Adrenal gland (tissue), 12 donors: ENCODE measurements around the gene SGMS1. TPM values are rescaled to one million over a fixed set of nuclear protein-coding genes. Genes with fewer than 3 reads are reported as not detected.

Experiments used
- DNase-seq, 7 donors: peaks; one replicate each; pipeline ENCODE4 v3.0.0-alpha.2; 2019 to 2020
- H3K27ac ChIP-seq, 5 donors: fragments of 200-600 bp; sonication (generic) in 4 of 5; 1 replicate in 3 of 5; 2 replicates in 2 of 5; pipeline versions ENCODE4 v1.5.1 to v1.8.0; 2016 to 2020; ENCODE audit warnings: mild to moderate bottlenecking in 1 of 5
- H3K27me3 ChIP-seq: fragments of 200-600 bp; 2 replicates; pipeline ENCODE4 v1.8.0; 2021
- H3K36me3 ChIP-seq, 2 donors: fragments of 200-600 bp; replicated peaks in 1 of 2; 1 replicate in 1 of 2; 2 replicates in 1 of 2; pipeline versions ENCODE4 v1.5.1 to v1.8.0; 2018 to 2022
- H3K4me1 ChIP-seq, 2 donors: fragments of 200-600 bp; replicated peaks in 1 of 2; 1 replicate in 1 of 2; 2 replicates in 1 of 2; pipeline versions ENCODE4 v1.5.1 to v1.8.0; 2018 to 2021
- H3K4me3 ChIP-seq, 4 donors: fragments of 200-600 bp; sonication (generic) in 3 of 4; one replicate each; pipeline ENCODE4 v1.5.1; 2016 to 2018
- H3K9me3 ChIP-seq, 3 donors: fragments of 200-600 bp; sonication (generic) in 1 of 3; replicated peaks in 1 of 3; 1 replicate in 2 of 3; 2 replicates in 1 of 3; pipeline versions ENCODE4 v1.5.1 to v1.8.0; 2016 to 2021
- POLR2A ChIP-seq, 2 donors: fragments of 450-650 bp; IDR thresholded peaks; one replicate each; pipeline ENCODE4 v1.6.1; 2017; ENCODE audit warnings: antibody characterized with exemption in 2 of 2, mild to moderate bottlenecking in 2 of 2, moderate library complexity in 1 of 2
- WGBS, 4 donors: extraction: QIAGEN DNeasy Blood & Tissue Kit in 2 of 4; methylation state at CpG; one replicate each; pipeline versions ENCODE4 v1.1.5 to v1.1.7; 2013 to 2017; 5-methylcytosine and 5-hydroxymethylcytosine counted together
- intact Hi-C, 2 donors: fragments of 100-400 bp; cut with DNase I; formaldehyde crosslinking; loops; one replicate each; pipeline versions ENCODE4 v1.14.1 to v1.15.0; 2022 to 2023
- polyA plus RNA-seq, 3 donors: library from polyadenylated mRNA; stranded (reverse); fragments of 200-250 nt in 2 of 3; fragments of 350-450 nt in 1 of 3; fragmentation: Illumina TruSeq in 1 of 3; extraction: RNeasy Lipid Tissue Mini Kit (QIAGEN cat#74804) in 1 of 3; gene quantifications; one replicate each; pipeline ENCODE4 v1.2.3, GENCODE V29; 2013 to 2014
- total RNA-seq, 9 donors: library from RNA; depleted of rRNA in 4 of 9; stranded (reverse); fragments of >200 nt in 4 of 9; fragments of 120-200 nt in 1 of 9; fragmentation: NEBNext Ultra II Directional in 1 of 9; extraction: Animal tissue kit (Norgen Biotek cat#: 25700) in 1 of 9; gene quantifications; one replicate each; pipeline versions ENCODE4 v1.1.0 to v1.2.4, GENCODE V29; 2013 to 2023
- TF ChIP-seq, protein P1 (sequence below), 6 experiments: fragments of 450-650 bp in 4 of 6; fragments of 200-600 bp in 2 of 6; sonication (generic) in 1 of 6; IDR thresholded peaks; 1 replicate in 5 of 6; 2 replicates in 1 of 6; pipeline versions ENCODE4 v1.5.1 to v1.8.0; 2016 to 2021; ENCODE audit warnings: antibody characterized with exemption in 6 of 6, mild to moderate bottlenecking in 2 of 6, moderate library complexity in 1 of 6
- donor health status: healthy with polysubstance abuse.
- donor health status: Bipolar disorder and iron deficiency.
- donor health status: DM: yes; HTN: yes; CAD: no.
- donor health status: DM: no; HTN: no; CAD: no.
- donor health status: DM: no; HTN: no; CAD: no.
- donor health status: DM: yes; HTN: yes; CAD: no.

The SGMS1 gene
- total and polyA plus RNA-seq, 12 donors = 9.1 to 152 (median 62.2) TPM

- DNase-seq = no peak
- Histone ChIP-seq H3K27ac (no peak overlapping the region), H3K36me3 (no peaks in the 10 kb centered on the region), H3K4me1 (peaks cover 15 to 59% of the 10 kb centered on the region in 2 donors), H3K4me3 (no peak overlapping the region), H3K9me3 (no peaks in the 10 kb centered on the region), H3K27me3 (no peaks in the 10 kb centered on the region)
- intact Hi-C loops = no loop called here
- no peak for TF ChIP-seq POLR2A (IDR thresholded peaks at IDR 0.05)
- TF ChIP-seq, protein P1, sequence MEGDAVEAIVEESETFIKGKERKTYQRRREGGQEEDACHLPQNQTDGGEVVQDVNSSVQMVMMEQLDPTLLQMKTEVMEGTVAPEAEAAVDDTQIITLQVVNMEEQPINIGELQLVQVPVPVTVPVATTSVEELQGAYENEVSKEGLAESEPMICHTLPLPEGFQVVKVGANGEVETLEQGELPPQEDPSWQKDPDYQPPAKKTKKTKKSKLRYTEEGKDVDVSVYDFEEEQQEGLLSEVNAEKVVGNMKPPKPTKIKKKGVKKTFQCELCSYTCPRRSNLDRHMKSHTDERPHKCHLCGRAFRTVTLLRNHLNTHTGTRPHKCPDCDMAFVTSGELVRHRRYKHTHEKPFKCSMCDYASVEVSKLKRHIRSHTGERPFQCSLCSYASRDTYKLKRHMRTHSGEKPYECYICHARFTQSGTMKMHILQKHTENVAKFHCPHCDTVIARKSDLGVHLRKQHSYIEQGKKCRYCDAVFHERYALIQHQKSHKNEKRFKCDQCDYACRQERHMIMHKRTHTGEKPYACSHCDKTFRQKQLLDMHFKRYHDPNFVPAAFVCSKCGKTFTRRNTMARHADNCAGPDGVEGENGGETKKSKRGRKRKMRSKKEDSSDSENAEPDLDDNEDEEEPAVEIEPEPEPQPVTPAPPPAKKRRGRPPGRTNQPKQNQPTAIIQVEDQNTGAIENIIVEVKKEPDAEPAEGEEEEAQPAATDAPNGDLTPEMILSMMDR (IDR thresholded peaks at IDR 0.05) = no peak
Observed at GRCh38 chr10:50384238-50384637, 239.5 kb downstream of the SGMS1 start.

DNA sequence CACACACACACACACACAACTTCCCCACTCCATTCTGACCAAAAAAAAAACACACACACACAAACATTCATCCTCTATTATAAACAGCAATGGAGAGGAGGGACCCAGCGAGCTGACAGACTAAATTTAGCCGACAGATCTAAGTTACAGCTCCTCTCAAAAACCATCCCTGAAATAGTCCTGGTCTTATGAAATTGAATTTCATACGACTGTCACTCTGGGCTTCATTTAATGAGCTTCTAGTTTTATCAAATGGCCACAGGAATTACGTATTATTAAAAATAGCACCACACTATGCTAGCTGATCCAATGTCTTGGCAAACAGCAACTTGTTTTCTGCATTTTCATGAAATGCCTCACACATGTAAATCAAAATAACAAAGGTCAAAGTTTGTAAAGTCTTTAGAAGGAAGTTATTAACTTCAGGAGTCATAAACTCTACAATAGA lies 241.2 kb downstream of the SGMS1 start:
- H3K9me3 ChIP-seq = no peaks in the 10 kb centered on the region
- no peaks in the 10 kb centered on the region for H3K27me3 ChIP-seq
- no peak for DNase-seq
- no peaks in the 10 kb centered on the region for H3K36me3 ChIP-seq
- peak overlapping the region in 1 of 5 donors; percentile 24 for H3K27ac ChIP-seq
- H3K4me1 ChIP-seq = peaks cover 15 to 60% of the 10 kb centered on the region in 2 donors
- WGBS, 4 donors = 35 to 49% (median 37%) methylated on average over 4 of the region's 4 CpGs
- intact Hi-C loops = no loop called here
- TF ChIP-seq, protein P1 (IDR thresholded peaks at IDR 0.05) = no peak
- H3K4me3 ChIP-seq = no peak overlapping the region

DNA sequence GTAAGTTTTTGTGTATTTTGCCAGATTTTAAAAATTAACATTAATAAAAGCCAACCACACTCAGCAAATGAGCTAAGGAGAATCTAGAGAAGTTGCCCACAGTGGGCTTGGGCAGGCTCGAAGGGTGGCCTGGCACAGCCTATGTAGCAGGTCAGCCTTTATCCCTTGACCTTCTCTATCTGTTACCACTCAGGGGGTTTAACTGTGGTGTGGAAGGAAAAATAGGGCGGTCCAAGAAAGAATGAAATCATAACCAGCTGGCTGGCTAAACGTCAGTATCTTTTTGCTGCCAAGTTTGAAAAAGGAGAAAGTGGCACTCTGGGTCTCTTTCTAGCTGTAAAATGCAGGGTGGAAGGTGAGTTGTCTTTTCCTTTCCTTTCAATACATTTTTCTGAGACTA lies 242.1 kb downstream of the SGMS1 start:
- no peaks in the 10 kb centered on the region for H3K27me3 ChIP-seq
- no peaks in the 10 kb centered on the region for H3K36me3 ChIP-seq
- peak in 2 of 7 donors; percentile 21 to 28 for DNase-seq
- 40 to 60% (median 47%) methylated on average over 3 of the region's 3 CpGs for WGBS, 4 donors
- H3K4me3 ChIP-seq = no peak overlapping the region
- peak overlapping the region in 3 of 5 donors; percentile 17 to 51 (median 35) for H3K27ac ChIP-seq
- intact Hi-C loops = no loop called here
- TF ChIP-seq POLR2A (IDR thresholded peaks at IDR 0.05) = peak in 1 of 2 donors; percentile 21
- TF ChIP-seq, protein P1 (IDR thresholded peaks at IDR 0.05) = no peak
- H3K4me1 ChIP-seq = peaks cover 15 to 55% of the 10 kb centered on the region in 2 donors
- no peaks in the 10 kb centered on the region for H3K9me3 ChIP-seq

DNA sequence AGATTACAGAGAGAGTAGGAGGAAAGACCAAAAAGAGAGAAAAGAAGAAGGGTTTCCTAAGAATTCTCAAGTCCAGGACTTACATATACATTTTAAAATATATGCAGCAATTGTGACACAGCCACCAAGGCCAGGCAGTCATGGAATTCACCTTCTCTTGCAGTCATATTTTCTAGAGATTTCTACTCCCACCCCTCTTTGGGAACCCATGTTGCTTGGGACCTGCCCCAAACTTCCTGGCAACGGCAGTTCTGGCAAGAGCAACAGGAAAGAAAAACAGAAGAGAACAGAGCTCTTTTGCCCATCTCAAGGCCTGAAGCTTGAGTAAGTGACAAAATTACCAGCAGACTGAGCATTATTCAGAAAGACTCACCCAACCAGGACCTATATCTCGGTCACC lies 244.1 kb downstream of the SGMS1 start:
- 18 to 29% (median 28%) methylated on average over 2 of the region's 2 CpGs for WGBS, 4 donors
- intact Hi-C loops = no loop called here
- H3K9me3 ChIP-seq = no peaks in the 10 kb centered on the region
- H3K4me1 ChIP-seq = peaks cover 16 to 51% of the 10 kb centered on the region in 2 donors
- H3K4me3 ChIP-seq = no peak overlapping the region
- no peak for DNase-seq
- H3K27ac ChIP-seq = peak overlapping the region in 1 of 5 donors; percentile 19
- no peaks in the 10 kb centered on the region for H3K36me3 ChIP-seq
- no peaks in the 10 kb centered on the region for H3K27me3 ChIP-seq
- TF ChIP-seq POLR2A (IDR thresholded peaks at IDR 0.05) = no peak
- TF ChIP-seq, protein P1 (IDR thresholded peaks at IDR 0.05) = no peak
